ENCODE measurements around the gene SPEF1.
"Not testable (repeated sequence)": the region's sequence is repeated elsewhere in the genome, so short reads cannot be mapped to it uniquely, and the experiment has no call there.

The SPEF1 gene

GRCh38 chr20:3797226-3797545 lies 15.9 kb upstream of the SPEF1 start:
- H3K4me3 ChIP-seq (ENCODE audit: low read length), result peak overlapping the region; percentile 75
- H3K27me3 ChIP-seq (ENCODE audit: insufficient read depth, low read length), result peaks cover 10% of the 10 kb centered on the region; the same call in 1 of the 2 replicates
- peaks cover 38% of the 10 kb centered on the region for H3K4me1 ChIP-seq (ENCODE audit: insufficient read depth, low read length)
- peaks cover 15% of the 10 kb centered on the region for H3K36me3 ChIP-seq (ENCODE audit: insufficient read depth, low read length)
- H3K27ac ChIP-seq (ENCODE audit: low read depth, low read length), result no peak overlapping the region
- H3K9ac ChIP-seq (ENCODE audit: low read depth, low read length), result 0 out of 2 replicates have a peak overlapping the region, but pooled peaks have one; percentile 5
- H3K9me3 ChIP-seq (ENCODE audit: insufficient read depth, low read depth, low read length), result no peaks in the 10 kb centered on the region
- 71% methylated on average over 5 of the region's 5 CpGs for WGBS

GRCh38 chr20:3796477-3797225 lies 15.4 kb upstream of the SPEF1 start:
- peaks cover 9% of the 10 kb centered on the region for H3K36me3 ChIP-seq (ENCODE audit: insufficient read depth, low read length)
- 9% methylated on average over 33 of the region's 33 CpGs for WGBS
- H3K9me3 ChIP-seq (ENCODE audit: insufficient read depth, low read depth, low read length), result no peaks in the 10 kb centered on the region
- peak overlapping the region; percentile 69 for H3K9ac ChIP-seq (ENCODE audit: low read depth, low read length)
- H3K27me3 ChIP-seq (ENCODE audit: insufficient read depth, low read length), result peaks cover 10% of the 10 kb centered on the region; the same call in 1 of the 2 replicates
- peaks cover 38% of the 10 kb centered on the region for H3K4me1 ChIP-seq (ENCODE audit: insufficient read depth, low read length)
- no peak overlapping the region for H3K27ac ChIP-seq (ENCODE audit: low read depth, low read length)
- peak overlapping the region; percentile 75 for H3K4me3 ChIP-seq (ENCODE audit: low read length)

- H3K27me3 ChIP-seq (ENCODE audit: insufficient read depth, low read length), result peaks cover 10% of the 10 kb centered on the region; the same call in 1 of the 2 replicates
- H3K36me3 ChIP-seq (ENCODE audit: insufficient read depth, low read length), result peaks cover 3% of the 10 kb centered on the region; the same call in 1 of the 2 replicates
- H3K27ac ChIP-seq (ENCODE audit: low read depth, low read length), result peak within 1 kb of the TSS; percentile 29; the same call in 1 of the 2 replicates
- H3K4me3 ChIP-seq (ENCODE audit: low read length), result peak within 1 kb of the TSS; percentile 75
- WGBS, result 2% methylated on average over 55 of the region's 69 CpGs
- H3K4me1 ChIP-seq (ENCODE audit: insufficient read depth, low read length), result peaks cover 36% of the 10 kb centered on the region
- H3K9me3 ChIP-seq (ENCODE audit: insufficient read depth, low read depth, low read length), result no peaks in the 10 kb centered on the region
- H3K9ac ChIP-seq (ENCODE audit: low read depth, low read length), result peak within 1 kb of the TSS; percentile 71
These were observed 14.5 kb upstream of the SPEF1 start, which contains the start of gene CDC25B for GRCh38 chr20:3795511-3796468. TSS of gene CDC25B (plus strand) at chr20:3796310. CDS start at chr20:3796532, 222 bp downstream.

- Histone ChIP-seq H3K27me3 (ENCODE audit: insufficient read depth, low read length) (peaks cover 10% of the 10 kb centered on the region; the same call in 1 of the 2 replicates), H3K4me3 (ENCODE audit: low read length) (peak overlapping the region; percentile 75), H3K27ac (ENCODE audit: low read depth, low read length) (no peak overlapping the region), H3K4me1 (ENCODE audit: insufficient read depth, low read length) (peaks cover 28% of the 10 kb centered on the region), H3K36me3 (ENCODE audit: insufficient read depth, low read length) (peaks cover 3% of the 10 kb centered on the region; the same call in 1 of the 2 replicates), H3K9ac (ENCODE audit: low read depth, low read length) (no peak overlapping the region), H3K9me3 (ENCODE audit: insufficient read depth, low read depth, low read length) (no peaks in the 10 kb centered on the region)
- 87% methylated on average over 24 of the region's 25 CpGs for WGBS
These were observed 13.6 kb upstream of the SPEF1 start for GRCh38 chr20:3794701-3795420.

- not testable (repeated sequence) for H3K27me3 ChIP-seq (ENCODE audit: insufficient read depth, low read length); H3K36me3 ChIP-seq (ENCODE audit: insufficient read depth, low read length); H3K27ac ChIP-seq (ENCODE audit: low read depth, low read length); H3K4me3 ChIP-seq (ENCODE audit: low read length); H3K9ac ChIP-seq (ENCODE audit: low read depth, low read length); H3K9me3 ChIP-seq (ENCODE audit: insufficient read depth, low read depth, low read length)
- H3K4me1 ChIP-seq (ENCODE audit: insufficient read depth, low read length), result peaks cover 23% of the 10 kb centered on the region
- 100% methylated on average over 1 of the region's 3 CpGs for WGBS
These were observed 12.9 kb upstream of the SPEF1 start for GRCh38 chr20:3794168-3794567.

- not testable (repeated sequence) for H3K4me1 ChIP-seq (ENCODE audit: insufficient read depth, low read length); H3K27ac ChIP-seq (ENCODE audit: low read depth, low read length); H3K4me3 ChIP-seq (ENCODE audit: low read length); H3K36me3 ChIP-seq (ENCODE audit: insufficient read depth, low read length); H3K9ac ChIP-seq (ENCODE audit: low read depth, low read length); H3K9me3 ChIP-seq (ENCODE audit: insufficient read depth, low read depth, low read length)
- peaks cover 17% of the 10 kb centered on the region for H3K27me3 ChIP-seq (ENCODE audit: insufficient read depth, low read length)
- WGBS, result 95% methylated on average over 4 of the region's 4 CpGs
These were observed 8.0 kb upstream of the SPEF1 start for GRCh38 chr20:3789201-3789600.

GRCh38 chr20:3788685-3789155 lies 7.5 kb upstream of the SPEF1 start:
- 0 out of 2 replicates have a peak, but pooled peaks cover 5% of the 10 kb centered on the region for H3K4me1 ChIP-seq (ENCODE audit: insufficient read depth, low read length)
- 70% methylated on average over 4 of the region's 4 CpGs for WGBS

GRCh38 chr20:3787324-3788014 lies 6.2 kb upstream of the SPEF1 start:
- Histone ChIP-seq H3K4me3 (ENCODE audit: low read length) (peak overlapping the region; percentile 52), H3K36me3 (ENCODE audit: insufficient read depth, low read length) (peaks cover 7% of the 10 kb centered on the region; the same call in 1 of the 2 replicates), H3K27ac (ENCODE audit: low read depth, low read length) (no peak overlapping the region), H3K4me1 (ENCODE audit: insufficient read depth, low read length) (0 out of 2 replicates have a peak, but pooled peaks cover 5% of the 10 kb centered on the region), H3K9ac (ENCODE audit: low read depth, low read length) (no peak overlapping the region), H3K27me3 (ENCODE audit: insufficient read depth, low read length) (peaks cover 17% of the 10 kb centered on the region), H3K9me3 (ENCODE audit: insufficient read depth, low read depth, low read length) (no peaks in the 10 kb centered on the region)
- WGBS, result 88% methylated on average over 4 of the region's 5 CpGs

More at GRCh38 chr20:3788685-3789155, 7.5 kb upstream of the SPEF1 start:
- no peak overlapping the region for H3K4me3 ChIP-seq (ENCODE audit: low read length)
- peaks cover 7% of the 10 kb centered on the region; the same call in 1 of the 2 replicates for H3K36me3 ChIP-seq (ENCODE audit: insufficient read depth, low read length)
- peaks cover 17% of the 10 kb centered on the region for H3K27me3 ChIP-seq (ENCODE audit: insufficient read depth, low read length)
- H3K9me3 ChIP-seq (ENCODE audit: insufficient read depth, low read depth, low read length), result no peaks in the 10 kb centered on the region
- H3K9ac ChIP-seq (ENCODE audit: low read depth, low read length), result no peak overlapping the region
- H3K27ac ChIP-seq (ENCODE audit: low read depth, low read length), result no peak overlapping the region

- H3K27ac ChIP-seq (ENCODE audit: low read depth, low read length), result no peak within 1 kb of the TSS
- WGBS, result 3% methylated on average over 66 of the region's 70 CpGs
- H3K9me3 ChIP-seq (ENCODE audit: insufficient read depth, low read depth, low read length), result no peaks in the 10 kb centered on the region
- H3K4me3 ChIP-seq (ENCODE audit: low read length), result peak within 1 kb of the TSS; percentile 88
- H3K4me1 ChIP-seq (ENCODE audit: insufficient read depth, low read length), result 0 out of 2 replicates have a peak, but pooled peaks cover 5% of the 10 kb centered on the region
- peaks cover 7% of the 10 kb centered on the region; the same call in 1 of the 2 replicates for H3K36me3 ChIP-seq (ENCODE audit: insufficient read depth, low read length)
- peak within 1 kb of the TSS; percentile 86 for H3K9ac ChIP-seq (ENCODE audit: low read depth, low read length)
- peaks cover 17% of the 10 kb centered on the region for H3K27me3 ChIP-seq (ENCODE audit: insufficient read depth, low read length)
These were observed 5.5 kb upstream of the SPEF1 start, which contains the start of gene CENPB for GRCh38 chr20:3786665-3787323. TSS of gene CENPB (minus strand) at chr20:3786740. CDS start at chr20:3786483, 257 bp downstream.

All from HUES64 (cell line).